ENCODE measurements around the gene FREM2. TPM values are rescaled to one million over a fixed set of nuclear protein-coding genes. Genes with fewer than 3 reads are reported as not detected.

FREM2 gene, protein sequence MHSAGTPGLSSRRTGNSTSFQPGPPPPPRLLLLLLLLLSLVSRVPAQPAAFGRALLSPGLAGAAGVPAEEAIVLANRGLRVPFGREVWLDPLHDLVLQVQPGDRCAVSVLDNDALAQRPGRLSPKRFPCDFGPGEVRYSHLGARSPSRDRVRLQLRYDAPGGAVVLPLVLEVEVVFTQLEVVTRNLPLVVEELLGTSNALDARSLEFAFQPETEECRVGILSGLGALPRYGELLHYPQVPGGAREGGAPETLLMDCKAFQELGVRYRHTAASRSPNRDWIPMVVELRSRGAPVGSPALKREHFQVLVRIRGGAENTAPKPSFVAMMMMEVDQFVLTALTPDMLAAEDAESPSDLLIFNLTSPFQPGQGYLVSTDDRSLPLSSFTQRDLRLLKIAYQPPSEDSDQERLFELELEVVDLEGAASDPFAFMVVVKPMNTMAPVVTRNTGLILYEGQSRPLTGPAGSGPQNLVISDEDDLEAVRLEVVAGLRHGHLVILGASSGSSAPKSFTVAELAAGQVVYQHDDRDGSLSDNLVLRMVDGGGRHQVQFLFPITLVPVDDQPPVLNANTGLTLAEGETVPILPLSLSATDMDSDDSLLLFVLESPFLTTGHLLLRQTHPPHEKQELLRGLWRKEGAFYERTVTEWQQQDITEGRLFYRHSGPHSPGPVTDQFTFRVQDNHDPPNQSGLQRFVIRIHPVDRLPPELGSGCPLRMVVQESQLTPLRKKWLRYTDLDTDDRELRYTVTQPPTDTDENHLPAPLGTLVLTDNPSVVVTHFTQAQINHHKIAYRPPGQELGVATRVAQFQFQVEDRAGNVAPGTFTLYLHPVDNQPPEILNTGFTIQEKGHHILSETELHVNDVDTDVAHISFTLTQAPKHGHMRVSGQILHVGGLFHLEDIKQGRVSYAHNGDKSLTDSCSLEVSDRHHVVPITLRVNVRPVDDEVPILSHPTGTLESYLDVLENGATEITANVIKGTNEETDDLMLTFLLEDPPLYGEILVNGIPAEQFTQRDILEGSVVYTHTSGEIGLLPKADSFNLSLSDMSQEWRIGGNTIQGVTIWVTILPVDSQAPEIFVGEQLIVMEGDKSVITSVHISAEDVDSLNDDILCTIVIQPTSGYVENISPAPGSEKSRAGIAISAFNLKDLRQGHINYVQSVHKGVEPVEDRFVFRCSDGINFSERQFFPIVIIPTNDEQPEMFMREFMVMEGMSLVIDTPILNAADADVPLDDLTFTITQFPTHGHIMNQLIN (N-terminal part only)
- 1 to 10 TPM in 2 of 4 donors, under 1 TPM in 2; 0.72 to 3.1 (median 1.5) TPM for total RNA-seq

- Histone ChIP-seq H3K9me3 (no peaks in the 10 kb centered on the region), H3K4me3 (peak within 1 kb of the TSS; percentile 46), H3K36me3 (no peaks in the 10 kb centered on the region), H3K27me3 (peaks cover 41% of the 10 kb centered on the region), H3K27ac (no peak within 1 kb of the TSS), H3K4me1 (peaks cover 21% of the 10 kb centered on the region)
- TF ChIP-seq EP300 (IDR thresholded peaks at IDR 0.05) (no peak), CTCF (IDR thresholded peaks at IDR 0.05) (no peak), POLR2A (IDR thresholded peaks at IDR 0.05) (no peak), POLR2AphosphoS5 (IDR thresholded peaks at IDR 0.05) (no peak)
- 2% methylated on average over 22 of the region's 40 CpGs for WGBS
- DNase-seq (ENCODE audit: low spot score in 2 of 2): no peak
These were observed at the start of gene FREM2 for GRCh38 chr13:38686577-38687245. Gene FREM2 (plus strand): TSS chr13:38687077. CDS start chr13:38687345, 268 bp downstream.

- no peaks in the 10 kb centered on the region for H3K9me3 ChIP-seq
- H3K4me3 ChIP-seq: no peak overlapping the region
- H3K27ac ChIP-seq: no peak overlapping the region
- 90% methylated on average over 3 of the region's 3 CpGs for WGBS
- no peak for TF ChIP-seq EP300 (IDR thresholded peaks at IDR 0.05)
- TF ChIP-seq CTCF (IDR thresholded peaks at IDR 0.05): no peak
- no peak for TF ChIP-seq POLR2AphosphoS5 (IDR thresholded peaks at IDR 0.05)
- no peak for TF ChIP-seq POLR2A (IDR thresholded peaks at IDR 0.05)
- H3K36me3 ChIP-seq: no peaks in the 10 kb centered on the region
- H3K27me3 ChIP-seq: no peaks in the 10 kb centered on the region
- H3K4me1 ChIP-seq: no peaks in the 10 kb centered on the region
- DNase-seq (ENCODE audit: low spot score in 2 of 2): no peak
These were observed 49.3 kb upstream of the FREM2 start for GRCh38 chr13:38637576-38637975.

DNA sequence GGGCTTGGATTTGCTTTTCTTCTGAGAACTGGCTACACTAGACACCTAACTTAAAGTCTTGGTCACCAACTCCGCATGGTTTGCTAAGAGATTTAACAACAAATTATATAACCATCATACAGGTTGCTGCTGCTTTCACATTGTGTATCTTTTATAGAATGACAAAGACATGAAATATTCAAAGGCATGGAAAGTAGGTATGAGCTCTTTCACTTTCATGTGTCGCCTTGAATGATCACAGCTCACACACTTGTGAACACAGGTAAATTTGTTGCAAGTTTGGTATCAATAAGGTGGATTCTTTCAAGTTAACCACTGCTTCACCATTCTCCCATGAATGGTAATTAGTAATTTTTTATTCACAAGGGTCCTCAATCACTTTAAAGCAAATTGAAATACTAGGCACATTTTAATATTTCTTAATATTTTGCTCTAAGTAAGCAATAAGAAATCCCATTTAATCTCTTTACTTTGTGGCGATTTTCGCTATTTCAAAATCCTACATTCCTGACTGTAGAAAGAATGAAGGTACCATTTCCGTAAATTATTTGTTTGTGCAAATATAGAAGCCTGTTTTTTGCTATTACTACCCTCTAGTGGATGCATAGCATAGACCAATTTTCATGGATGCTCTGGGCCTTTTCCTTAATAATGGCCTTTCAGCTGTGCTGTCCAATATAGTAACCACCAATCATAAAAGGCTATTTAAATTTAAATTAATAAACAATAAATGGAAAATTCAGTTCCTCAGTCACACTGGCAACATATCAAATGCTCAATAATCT is 45.5 kb upstream of the FREM2 start:
- H3K4me3 ChIP-seq: no peak overlapping the region
- DNase-seq (ENCODE audit: low spot score in 2 of 2): no peak
- no peaks in the 10 kb centered on the region for H3K9me3 ChIP-seq
- no peaks in the 10 kb centered on the region for H3K36me3 ChIP-seq
- H3K4me1 ChIP-seq: no peaks in the 10 kb centered on the region
- 84% methylated on average over 5 of the region's 5 CpGs for WGBS
- no peaks in the 10 kb centered on the region for H3K27me3 ChIP-seq
- H3K27ac ChIP-seq: no peak overlapping the region
- TF ChIP-seq POLR2A (IDR thresholded peaks at IDR 0.05) (no peak), EP300 (IDR thresholded peaks at IDR 0.05) (no peak), CTCF (IDR thresholded peaks at IDR 0.05) (no peak), POLR2AphosphoS5 (IDR thresholded peaks at IDR 0.05) (no peak)

DNA sequence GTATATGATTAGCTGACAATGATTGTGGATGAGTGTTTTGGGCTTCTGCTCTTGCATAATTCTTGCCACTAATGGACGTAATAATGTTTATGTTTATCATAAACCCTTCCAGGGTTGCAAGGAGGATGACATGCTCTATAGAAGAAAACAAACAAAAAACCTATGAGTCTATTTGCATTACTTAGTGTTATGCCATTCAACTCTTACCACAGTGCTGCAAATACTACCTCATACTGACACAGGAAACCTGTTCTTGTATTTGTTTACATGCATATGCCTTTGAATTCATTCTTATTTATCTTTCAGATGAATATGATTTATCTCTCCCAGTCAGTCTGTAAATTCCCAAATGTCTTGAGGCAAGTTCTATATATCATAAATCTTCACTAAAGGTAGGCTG is 39.6 kb upstream of the FREM2 start:
- Histone ChIP-seq H3K27ac (no peak overlapping the region), H3K27me3 (no peaks in the 10 kb centered on the region), H3K9me3 (no peaks in the 10 kb centered on the region), H3K4me1 (no peaks in the 10 kb centered on the region), H3K36me3 (no peaks in the 10 kb centered on the region), H3K4me3 (no peak overlapping the region)
- no peak for TF ChIP-seq POLR2A (IDR thresholded peaks at IDR 0.05)
- TF ChIP-seq EP300 (IDR thresholded peaks at IDR 0.05): no peak
- TF ChIP-seq POLR2AphosphoS5 (IDR thresholded peaks at IDR 0.05): no peak
- DNase-seq (ENCODE audit: low spot score in 2 of 2): no peak
- 84% methylated on average over 1 of the region's 1 CpG for WGBS

All from suprapubic skin (tissue), 4 donors.